ENCODE results near the gene KCNH2.
A peak's percentile ranks its signal among the peaks of the same experiment; 100 is the strongest.

Gene KCNH2

DNA sequence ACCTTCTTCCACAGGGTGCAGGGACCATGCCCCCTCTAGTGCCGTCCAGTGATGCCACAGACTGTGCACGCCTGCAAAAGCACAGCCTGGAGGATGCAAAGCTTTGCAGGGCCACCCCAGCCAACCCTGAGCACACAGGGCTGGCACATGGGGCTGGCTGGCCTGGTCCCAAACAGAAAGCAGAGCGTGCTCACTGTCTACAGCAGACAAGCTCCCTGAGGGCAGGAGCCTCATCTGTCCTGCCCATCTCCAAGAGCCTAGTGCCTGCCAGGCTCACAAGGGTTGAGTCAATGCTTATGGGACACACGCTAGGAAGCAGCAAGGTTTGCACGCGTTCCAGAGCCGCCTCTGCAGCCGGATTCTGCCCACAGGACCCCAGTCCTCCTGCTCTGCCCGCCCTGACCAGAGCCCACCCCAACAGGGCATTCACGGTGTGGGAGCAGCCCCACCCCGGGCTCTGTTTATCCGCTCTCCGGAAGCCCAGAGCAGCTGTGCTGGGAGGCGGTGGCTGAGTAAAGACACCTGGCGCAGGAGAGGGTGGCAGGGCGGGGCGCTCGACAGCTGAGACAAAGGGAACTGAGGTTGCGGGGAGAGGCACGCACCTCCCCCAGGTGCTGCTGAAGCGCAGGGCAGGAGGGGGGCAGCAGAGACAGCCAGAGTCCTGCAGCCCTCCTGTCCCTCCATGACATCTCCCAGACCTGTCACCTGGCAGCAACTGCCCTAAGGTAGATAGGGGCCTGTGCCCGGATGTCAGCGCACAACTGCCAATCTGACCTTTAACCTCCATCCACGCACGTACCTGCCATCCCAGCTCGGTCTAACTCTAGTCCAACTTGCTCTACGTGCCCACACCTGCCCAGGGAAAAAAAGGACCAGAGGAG is 4.3 kb downstream of the KCNH2 start:
- peak; percentile 95 for DNase-seq

DNA sequence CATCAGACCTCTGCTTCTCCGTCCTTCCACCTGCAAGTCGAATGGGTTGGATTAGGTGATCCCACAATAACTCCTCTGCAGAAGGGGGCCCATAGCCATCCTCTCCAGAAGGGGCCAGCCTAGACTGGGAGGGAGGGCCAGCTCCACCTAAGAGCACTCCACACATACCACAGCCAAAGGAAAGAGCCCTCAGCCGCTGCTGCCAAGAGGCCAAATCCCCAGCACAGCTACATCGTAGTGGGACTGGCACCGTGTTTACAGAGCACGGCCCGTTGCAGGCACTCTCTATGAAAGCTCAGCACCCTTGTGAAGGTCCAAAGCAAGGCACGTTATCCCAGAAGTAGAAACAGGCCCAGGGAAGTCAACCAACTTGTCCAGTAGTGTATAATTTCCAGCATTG is 5.4 kb downstream of the KCNH2 start:
- DNase-seq: no peak

DNA sequence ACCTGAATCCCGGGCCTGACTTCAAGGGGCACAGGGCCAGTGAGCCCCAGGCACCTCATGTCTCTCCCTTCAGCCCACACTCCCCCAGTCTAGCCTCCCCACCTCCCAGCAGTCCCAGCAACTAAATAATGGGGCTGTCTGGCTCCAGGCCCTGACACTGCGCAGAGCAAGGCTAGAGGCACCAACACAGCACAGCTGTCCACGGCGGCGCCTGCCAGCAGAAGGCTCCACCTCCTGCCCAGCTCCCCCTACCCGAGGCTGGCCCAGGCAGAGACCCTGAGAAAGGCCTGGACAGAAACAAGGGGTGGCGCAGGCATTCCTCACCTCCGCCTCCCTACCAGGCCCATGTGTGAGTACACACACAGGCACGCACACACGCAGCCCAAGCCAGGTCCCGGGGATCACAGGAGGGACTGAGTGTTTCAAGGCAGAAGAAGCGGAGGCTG is 6.1 kb downstream of the KCNH2 start:
- peak; percentile 86 for DNase-seq

DNA sequence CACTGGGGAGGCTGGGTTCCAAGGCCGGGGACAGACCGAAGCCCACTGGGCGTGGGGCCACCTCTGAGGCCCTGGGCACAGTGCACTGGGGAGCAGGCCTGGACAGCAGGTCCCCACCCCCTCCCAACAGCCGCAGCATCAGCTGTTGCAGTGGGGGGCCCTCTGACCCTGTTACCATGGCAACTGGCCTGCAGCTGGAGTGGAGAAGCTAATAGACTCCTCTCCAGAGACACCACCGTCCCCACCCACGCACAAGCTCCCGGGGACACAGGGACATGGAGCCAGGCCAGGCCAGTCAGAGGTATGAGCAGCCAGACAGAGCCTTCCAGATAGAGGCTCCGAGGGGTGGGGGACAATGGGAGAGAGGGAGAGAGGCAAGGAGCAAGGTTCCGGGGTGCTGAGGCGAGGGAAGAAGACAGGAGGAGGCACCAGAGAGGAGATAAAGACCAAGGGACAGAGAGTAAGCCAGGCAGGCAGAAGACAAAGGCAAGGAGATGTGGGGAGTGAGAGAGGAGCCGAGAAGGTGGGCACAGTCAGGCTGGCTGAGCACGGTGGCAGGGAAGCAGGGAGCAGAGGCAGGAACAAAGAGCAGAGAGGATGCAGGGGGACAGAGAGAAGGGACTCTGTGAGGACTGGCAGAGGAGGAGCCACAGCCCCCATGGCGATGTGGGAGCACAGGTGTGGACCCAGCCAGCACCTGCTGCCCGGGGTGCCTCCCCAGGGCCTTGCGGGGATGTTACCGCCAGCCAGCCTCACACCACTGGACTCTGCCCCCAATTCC is 6.7 kb downstream of the KCNH2 start:
- DNase-seq: peak; percentile 86

DNA sequence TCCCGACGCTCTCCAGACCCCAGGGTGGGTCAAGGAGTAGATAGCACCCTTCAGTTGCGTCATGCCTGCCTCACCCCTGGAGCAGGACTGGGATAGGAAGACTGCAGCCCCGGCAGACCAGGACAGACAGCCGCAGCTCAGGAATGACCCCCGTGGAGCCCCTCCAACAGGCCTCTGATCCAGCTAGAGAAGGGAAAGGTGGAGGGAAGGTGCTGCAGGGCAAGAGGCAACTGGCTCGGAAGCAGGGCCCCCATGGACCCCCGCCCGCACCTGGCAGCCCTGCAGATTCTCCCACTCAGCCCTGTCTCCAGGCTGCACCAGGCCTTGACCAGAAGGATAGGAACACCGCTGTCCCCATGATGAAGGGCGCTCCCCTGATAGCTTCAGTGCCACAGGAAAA is 7.7 kb downstream of the KCNH2 start:
- no peak for DNase-seq

DNA sequence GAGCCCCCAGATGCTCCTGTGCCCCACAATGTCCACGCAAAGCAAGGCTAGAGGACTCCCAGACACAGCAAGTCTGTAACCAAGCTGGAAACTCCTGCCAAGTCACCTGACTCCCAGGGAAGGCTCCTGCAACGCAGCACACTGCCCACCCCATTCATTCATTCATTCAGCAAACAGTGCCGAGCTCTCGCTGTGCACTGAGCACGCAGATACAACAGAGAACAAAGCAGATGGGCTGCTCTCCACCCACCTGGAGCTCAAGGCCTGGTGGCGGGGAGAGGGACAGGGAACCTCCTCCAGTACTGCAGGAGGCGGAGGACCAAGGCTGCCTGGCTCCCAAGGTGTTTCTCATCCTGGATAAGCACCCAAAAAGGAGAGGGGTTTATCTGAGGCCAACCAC is 8.6 kb downstream of the KCNH2 start:
- peak; percentile 97 for DNase-seq

DNA sequence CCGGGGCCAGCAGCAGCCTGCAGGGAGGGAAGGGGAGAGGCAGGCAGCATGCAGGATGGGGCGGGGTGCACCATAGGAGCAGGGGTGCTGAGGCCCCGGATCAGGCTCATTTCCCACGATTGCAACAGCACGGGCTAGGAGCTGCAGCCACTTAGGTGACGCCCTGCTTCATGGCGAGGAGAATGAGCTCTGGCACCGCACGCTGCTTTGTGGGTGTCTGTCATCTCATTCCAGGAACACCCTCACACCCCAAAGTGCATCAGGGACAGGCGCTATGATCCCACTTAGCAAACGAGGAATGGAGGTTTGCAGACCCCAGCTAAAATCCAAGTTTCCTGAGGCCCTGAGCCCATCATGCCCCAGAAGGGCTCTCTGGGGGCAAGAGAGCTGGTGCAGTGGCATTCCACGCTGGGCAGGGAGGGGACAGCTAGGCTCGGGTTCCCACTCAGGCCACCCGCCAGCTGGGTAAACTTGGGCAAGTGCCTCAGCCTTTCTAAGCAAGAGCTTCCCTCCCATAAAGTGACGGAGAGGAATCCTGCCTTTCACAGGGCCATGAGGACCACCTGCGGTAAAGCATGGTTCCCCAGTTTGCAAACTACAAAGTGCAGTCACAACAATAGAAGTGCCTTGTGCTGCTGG is 9.3 kb downstream of the KCNH2 start:
- DNase-seq: peak; percentile 79

DNA sequence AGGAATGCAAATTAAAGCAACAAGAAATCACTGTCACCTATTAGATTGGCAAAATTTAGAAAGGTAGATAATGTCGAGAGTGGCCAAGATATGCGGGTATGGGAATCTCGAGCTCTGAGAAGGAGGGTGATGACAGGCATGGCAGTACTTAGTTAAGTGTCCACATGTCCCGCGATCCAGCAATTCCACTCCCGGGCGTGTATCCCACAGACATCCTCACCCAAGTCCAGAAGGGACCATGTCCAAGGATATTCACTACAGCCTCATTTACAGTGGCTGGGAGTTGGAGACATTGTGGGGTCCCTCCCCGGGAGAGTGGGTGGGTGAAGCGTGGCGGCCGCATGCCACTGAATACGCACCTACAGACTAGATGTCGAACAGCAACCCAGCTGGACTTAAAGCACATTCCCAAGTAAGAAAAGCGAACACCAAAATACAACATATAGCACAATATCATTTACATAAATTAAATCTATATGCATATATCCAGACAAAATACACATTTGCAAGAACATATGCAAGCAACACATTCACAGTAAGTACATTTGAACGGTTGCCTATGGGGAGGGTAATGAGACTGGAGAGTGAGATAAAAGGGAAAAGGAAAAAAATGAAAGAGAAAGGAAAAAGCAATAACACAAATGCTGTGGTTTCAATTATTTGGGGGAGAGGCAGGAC is 9.9 kb downstream of the KCNH2 start:
- no peak for DNase-seq

DNA sequence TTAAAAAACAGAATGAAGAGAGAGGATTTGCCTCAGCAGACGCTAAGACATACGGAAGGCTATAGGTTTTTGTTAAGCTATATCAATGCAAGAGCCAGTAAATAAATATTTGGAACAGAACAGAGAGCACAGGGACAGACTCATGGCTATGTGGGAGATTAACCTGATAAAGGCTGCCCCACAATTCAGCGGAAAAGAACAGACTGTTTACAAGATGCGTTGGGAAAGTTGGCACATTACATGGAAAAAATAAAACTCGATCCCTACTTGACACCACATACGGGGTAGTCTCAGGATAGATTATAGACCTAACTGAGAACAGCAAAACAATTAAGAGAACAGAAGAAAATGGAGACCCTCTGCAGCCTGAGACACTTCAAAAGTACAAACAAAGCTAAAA is 10.8 kb downstream of the KCNH2 start:
- no peak for DNase-seq

DNA sequence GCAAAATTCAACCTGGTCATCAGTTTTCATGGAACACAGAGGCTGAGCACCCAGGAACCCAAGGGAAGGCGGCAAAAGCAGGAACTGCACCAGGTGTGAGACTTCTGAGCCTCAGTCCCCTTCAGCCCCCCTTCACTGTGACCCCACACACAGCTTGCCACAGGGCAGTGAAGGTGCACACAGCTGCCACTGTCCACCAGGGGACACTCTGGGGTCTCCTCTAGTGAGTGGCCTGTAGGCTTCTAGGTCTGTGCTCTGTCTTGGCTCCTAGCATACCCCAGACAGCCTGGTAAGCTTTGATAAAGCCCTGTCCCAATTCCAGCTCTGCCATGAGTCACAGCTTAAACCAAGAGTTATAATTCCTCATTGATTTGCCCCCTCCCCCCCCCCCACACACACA is 12.1 kb downstream of the KCNH2 start:
- DNase-seq: peak; percentile 45

DNA sequence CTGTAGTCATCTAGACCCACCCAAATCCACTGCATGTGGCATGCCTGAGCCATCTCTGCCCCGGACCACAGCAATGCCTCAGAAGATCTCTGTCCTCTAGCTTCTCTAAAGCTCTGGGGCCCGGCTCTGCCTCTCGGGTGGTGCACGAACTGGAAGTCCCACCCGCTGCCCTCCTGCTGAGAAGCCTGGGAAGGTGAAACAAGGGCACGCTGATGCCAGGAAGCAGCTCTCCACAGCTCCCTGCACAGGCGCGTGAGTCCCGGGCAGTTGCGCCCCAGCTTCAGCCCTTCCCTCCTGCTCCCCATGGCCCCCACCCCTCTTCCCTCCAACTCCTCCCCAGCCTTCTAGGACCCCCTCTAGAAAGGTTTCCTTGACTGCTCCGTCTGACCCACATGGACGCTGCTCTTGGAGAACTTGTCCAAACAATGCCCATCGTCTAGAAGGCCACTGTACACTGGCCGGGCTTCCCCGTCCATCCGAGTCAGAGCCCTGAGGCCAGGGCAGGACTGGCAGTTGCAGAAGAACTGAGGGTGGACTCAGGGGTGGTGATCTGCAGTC is 12.8 kb downstream of the KCNH2 start:
- DNase-seq: peak; percentile 28

DNA sequence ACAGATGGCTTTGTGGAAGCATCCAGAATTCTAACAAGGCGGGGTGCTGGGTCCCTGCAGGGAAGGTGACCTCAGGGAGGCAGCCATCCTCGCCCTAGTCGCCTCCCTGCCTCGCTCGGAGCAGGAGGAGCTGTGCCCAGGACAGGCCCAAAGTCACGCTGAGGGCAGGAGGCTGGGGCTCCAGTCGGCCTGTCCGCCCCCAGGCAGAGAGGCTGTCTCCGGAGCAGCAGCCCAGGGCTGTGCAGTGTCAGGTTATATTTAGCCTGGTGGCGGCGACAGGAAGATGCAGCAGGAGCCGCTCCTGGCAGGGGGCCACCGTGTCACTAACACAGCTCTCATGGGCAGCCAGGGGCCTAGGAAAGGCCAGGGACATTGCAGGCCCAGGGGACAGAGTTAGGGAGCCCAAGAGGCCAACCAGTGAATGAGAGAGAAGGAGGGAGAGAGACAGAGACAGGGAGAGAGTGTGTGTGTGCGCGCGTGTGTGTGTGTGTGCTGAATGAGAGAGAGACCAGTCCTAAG is 13.5 kb downstream of the KCNH2 start:
- DNase-seq: peak; percentile 82

DNA sequence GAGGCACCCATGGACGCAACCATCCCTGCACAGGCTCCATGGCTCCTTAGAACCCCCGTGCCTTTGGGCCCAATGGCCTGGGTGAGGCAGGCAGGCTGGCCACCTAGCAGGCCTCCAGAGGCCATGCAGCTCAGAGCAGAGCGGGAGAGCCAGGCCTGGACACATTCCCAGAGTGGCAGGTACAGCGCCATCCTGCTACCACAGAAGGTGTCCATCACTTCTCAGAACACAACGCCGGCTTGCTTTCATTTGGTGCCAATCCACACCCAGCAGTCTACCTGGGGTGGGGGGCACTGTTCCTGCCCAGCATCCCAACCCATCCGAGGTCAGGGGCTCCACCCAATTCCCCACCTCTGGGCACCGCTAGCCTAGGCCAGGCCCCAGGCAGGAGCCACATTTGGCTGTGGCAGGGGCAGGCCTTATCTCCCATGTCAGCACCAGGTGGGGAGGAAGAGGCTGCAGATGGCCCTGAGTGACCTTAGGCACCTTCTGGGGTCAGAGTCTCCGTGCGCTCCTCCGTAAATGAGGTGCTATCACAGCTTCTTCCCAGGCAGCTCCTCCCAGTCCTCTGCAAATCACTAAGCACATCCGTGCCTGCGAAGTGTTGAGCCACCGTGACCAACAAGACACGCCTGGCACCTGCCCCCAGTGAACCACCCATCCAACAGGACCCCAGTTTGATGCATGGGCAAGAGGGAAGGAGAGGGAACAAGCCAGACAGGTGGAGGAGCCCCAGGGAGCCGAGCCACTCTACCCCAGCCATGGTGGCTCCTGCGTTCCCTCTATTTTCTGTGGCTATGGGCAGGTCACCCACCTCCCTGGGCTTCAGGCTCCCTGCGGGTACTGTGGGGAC is 14.2 kb downstream of the KCNH2 start:
- no peak for DNase-seq

DNA sequence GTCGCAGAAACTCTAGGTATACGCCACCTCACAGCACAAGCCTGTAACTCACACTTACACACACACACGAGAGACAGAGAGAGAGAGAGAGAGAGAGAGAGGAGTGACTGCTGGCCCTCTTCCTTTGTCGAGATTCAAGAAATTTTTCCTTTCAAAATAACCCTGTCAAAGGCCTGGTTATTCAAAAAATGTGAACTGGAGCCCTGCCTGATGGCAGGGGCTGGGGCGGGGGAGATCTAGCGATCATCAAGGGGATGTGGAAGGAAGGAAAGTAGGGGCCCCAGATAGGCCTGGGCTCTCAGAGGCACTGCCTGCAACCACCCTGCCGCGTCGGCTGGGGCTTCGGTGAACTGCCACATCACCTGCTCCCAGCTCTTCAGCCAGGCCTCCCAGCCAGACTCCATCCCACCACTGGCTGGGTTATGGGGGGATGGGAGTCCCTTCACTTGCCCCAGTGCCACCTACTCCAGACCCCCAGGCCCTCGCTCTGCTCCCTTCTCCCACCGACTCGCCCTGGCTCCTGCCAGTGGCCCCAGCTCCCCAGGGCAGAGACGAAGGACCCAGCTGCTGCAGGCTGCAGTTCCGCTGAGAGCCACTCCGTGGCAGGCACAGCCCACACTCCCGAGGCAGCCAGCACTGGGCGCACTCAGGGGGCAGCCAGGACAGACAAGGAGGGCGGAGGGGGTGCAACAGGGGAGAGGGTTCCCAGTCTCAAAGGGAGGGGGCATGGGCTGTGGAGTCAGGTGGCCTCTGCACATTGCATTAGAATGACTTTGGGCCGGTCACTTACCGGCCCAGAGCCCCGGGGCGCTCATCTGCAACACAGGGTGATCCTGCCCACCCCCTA is 15.3 kb downstream of the KCNH2 start:
- peak; percentile 58 for DNase-seq

DNA sequence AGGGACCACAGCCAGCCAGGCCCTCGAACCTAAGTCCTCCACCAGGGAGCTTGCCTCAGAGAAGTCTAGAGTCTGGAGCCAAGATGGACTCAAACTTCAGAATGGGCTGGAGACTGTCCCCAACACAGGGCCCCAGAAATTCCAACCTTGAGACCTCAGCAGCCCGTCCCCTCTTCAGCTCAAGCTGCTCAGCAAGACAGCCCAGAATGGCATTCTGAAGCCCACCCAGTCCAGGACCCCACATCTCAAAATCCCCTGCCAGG is 15.9 kb downstream of the KCNH2 start:
- DNase-seq: no peak

DNA sequence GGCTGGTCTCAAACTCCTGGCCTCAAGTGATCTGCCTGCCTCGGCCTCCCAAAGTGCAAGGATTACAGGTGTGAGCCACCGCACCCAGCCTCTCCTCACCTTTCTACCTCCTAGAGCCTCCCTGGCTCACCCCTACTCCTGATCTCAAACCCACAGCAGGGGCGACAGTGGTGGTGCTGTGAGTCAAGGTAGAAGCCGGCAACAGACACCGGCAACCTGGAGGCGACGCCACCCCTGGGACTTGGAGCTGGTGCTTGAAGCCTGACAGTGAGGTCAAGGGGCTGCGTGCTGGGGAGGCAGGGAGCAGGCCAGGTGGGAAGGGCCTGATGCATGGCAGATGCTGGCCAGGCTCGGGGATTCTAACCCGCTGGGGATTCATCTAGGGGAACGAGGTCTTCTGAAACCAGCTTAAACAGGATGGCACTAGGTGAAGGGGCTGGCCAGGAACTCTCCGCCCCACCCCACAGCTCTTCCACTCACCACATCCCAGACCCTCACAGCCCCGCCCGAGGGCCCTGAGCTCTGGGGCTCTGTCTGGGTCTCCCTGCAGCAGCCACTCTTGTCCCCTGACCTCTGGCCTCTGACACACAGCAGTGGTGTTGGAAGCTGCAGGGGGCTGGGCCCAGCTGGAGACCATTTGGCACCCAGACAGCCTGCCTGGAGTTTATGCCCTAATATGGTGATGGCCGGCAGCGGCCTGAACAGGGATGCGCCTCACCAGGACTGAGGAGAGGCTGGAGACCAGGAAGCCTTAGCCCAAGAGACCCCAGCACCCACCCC is 16.4 kb downstream of the KCNH2 start:
- DNase-seq: peak; percentile 41

DNA sequence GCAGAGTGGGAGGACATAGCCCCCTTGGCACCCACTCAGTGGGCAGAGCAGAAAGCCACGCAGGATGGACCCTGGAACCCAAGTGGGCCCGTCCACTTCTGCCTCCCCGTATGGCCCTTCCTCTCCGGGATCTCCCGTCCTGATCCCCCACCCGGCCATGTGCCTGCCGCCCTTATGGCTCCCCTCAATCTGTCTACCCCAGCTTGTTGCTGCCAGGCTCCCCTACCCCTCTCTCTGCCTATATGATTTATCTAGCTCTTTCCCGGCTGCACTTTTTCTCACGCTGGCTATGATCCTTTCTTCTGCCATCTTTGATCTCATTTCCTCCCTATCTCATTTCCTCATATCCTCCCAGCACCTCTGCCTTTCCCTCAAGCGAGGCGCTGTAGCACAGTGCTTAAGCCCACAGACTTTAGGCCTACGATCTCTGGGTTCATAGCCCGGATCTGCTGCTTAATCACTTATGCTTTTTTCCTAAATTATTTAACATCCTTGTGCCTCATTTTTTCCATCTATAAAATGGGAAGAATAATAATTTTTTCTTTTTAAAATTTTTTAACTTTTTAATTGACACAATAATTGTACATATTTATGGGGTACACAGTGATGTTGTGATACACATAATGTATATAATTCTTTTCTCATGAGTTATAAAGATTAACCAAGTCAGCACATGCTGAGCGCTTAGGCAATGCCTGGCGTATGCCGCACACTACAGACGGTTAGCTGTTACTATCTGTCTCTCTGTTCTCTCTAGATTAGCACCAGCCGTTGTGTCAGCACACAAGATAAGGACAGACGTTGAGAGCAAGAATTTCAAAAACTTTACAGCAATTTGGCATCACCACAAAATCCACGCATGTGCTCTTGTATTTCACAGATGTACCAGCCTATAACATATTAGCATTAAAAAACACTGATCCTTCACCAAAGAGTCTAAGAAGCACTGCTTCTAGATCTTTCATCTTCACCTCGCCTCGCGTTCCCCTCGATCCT is 18.1 kb downstream of the KCNH2 start:
- no peak for DNase-seq

DNA sequence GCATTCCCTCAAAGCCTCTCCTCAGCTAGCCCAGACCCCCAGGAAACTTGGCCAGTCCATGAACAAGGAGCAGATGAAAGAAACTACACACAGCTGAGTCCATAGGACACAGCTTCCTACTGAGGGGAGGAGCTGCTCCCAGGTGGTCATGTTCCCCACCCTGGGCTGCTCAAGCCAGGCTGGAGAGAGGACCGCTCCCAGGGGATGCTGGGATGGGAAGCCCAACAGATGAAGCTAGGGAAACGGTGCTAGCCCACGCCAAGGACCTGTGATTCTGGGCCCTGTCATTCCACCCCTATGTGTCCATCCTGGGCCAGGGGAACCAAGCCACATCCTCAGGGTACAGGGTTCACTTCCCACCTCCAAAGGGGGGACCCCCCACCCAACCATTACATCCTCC is 19.0 kb downstream of the KCNH2 start:
- no peak for DNase-seq

DNA sequence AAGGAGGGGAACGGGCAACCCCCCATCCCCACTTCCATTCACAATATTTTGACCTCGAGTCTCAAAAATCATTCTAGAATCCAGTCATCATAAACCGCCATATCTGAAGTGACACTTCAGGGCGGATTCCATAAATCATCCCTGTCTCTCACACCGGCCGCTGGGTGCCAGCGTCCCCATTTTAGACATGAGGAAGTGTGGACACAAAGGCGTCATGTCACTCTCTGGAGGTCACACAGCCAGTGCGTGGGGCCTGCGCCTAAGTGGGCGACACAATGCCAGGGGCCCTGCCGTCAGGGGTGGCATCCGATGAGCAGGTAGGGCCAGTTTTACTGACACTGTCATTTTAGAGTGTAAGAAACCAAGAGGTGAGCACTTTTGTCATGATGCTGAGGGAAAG is 19.5 kb downstream of the KCNH2 start:
- DNase-seq: no peak

Measured in NCI-H69 (cell line).